Liver (tissue), 9 donors: Measurements from ENCODE around the gene CAT. TPM values are rescaled to one million over a fixed set of nuclear protein-coding genes. Genes with fewer than 3 reads are reported as not detected.

Experiments used
- DNase-seq: peaks from one replicate; pipeline ENCODE4 v3.0.0-alpha.2; 2017; ENCODE audit warnings: low spot score
- H3K27ac ChIP-seq, 2 donors: one replicate each; pipeline ENCODE4 v1.7.0; 2013; ENCODE audit warnings: inconsistent platforms in 2 of 2, low read length in 2 of 2, control low read depth in 1 of 2, low read depth in 1 of 2, mild to moderate bottlenecking in 1 of 2
- H3K27me3 ChIP-seq, 4 donors: one replicate each; pipeline versions ENCODE4 v1.6.1 to v1.7.0; 2013; ENCODE audit warnings: low read length in 3 of 4, inconsistent platforms in 1 of 4, mild to moderate bottlenecking in 1 of 4, moderate library complexity in 1 of 4; ENCODE audit not compliant: control insufficient read depth in 4 of 4, insufficient read depth in 4 of 4
- H3K36me3 ChIP-seq, 4 donors: one replicate each; pipeline versions ENCODE4 v1.6.1 to v1.7.0; 2013; ENCODE audit warnings: low read length in 3 of 4, mild to moderate bottlenecking in 3 of 4, low read depth in 1 of 4, moderate library complexity in 1 of 4; ENCODE audit not compliant: control insufficient read depth in 4 of 4, insufficient read depth in 3 of 4
- H3K4me1 ChIP-seq, 4 donors: one replicate each; pipeline versions ENCODE4 v1.6.1 to v1.7.0; 2013; ENCODE audit warnings: low read length in 3 of 4, mild to moderate bottlenecking in 3 of 4, moderate library complexity in 1 of 4; ENCODE audit not compliant: control insufficient read depth in 4 of 4, insufficient read depth in 4 of 4
- H3K4me3 ChIP-seq, 3 donors: one replicate each; pipeline versions ENCODE4 v1.6.1 to v1.7.0; 2013; ENCODE audit warnings: low read length in 3 of 3, control low read depth in 1 of 3, low read depth in 1 of 3, mild to moderate bottlenecking in 1 of 3
- H3K9ac ChIP-seq, 2 donors: one replicate each; pipeline ENCODE4 v1.7.0; 2013; ENCODE audit warnings: low read length in 2 of 2, mild to moderate bottlenecking in 2 of 2, moderate library complexity in 2 of 2, control low read depth in 1 of 2, low read depth in 1 of 2
- H3K9me3 ChIP-seq, 4 donors: one replicate each; pipeline versions ENCODE4 v1.6.1 to v1.7.0; 2013; ENCODE audit warnings: low read length in 3 of 4; ENCODE audit not compliant: control insufficient read depth in 4 of 4
- EGR1 ChIP-seq, 2 donors: IDR thresholded peaks; 2 replicates each; pipeline ENCODE4 v1.6.1; 2016 to 2018; ENCODE audit warnings: antibody characterized with exemption in 2 of 2, low read depth in 2 of 2
- FOXA1 ChIP-seq: IDR thresholded peaks from 2 replicates; pipeline ENCODE4 v1.6.1; 2016; ENCODE audit warnings: antibody characterized with exemption
- FOXA2 ChIP-seq: IDR thresholded peaks from 2 replicates; pipeline ENCODE4 v1.6.1; 2016; ENCODE audit warnings: antibody characterized with exemption
- GABPA ChIP-seq, 2 donors: IDR thresholded peaks in 1 of 2; conservative IDR thresholded peaks in 1 of 2; 2 replicates each; pipeline ENCODE4 v1.6.1; 2016; ENCODE audit warnings: antibody characterized with exemption in 2 of 2, mild to moderate bottlenecking in 1 of 2, moderate library complexity in 1 of 2
- HNF4A ChIP-seq, 2 donors: conservative IDR thresholded peaks; 2 replicates each; pipeline ENCODE4 v1.6.1; 2016; ENCODE audit warnings: antibody characterized with exemption in 2 of 2, mild to moderate bottlenecking in 2 of 2
- HNF4G ChIP-seq: IDR thresholded peaks from 2 replicates; pipeline ENCODE4 v1.6.1; 2016; ENCODE audit warnings: antibody characterized with exemption
- JUND ChIP-seq, 2 donors: IDR thresholded peaks; 2 replicates each; pipeline ENCODE4 v1.6.1; 2016; ENCODE audit warnings: antibody characterized with exemption in 2 of 2
- MAX ChIP-seq: IDR thresholded peaks from 2 replicates; pipeline ENCODE4 v1.6.1; 2016; ENCODE audit warnings: antibody characterized with exemption
- NR2F2 ChIP-seq: IDR thresholded peaks from 2 replicates; pipeline ENCODE4 v1.6.1; 2016; ENCODE audit warnings: antibody characterized with exemption
- RAD21 ChIP-seq, 2 donors: IDR thresholded peaks; 2 replicates each; pipeline ENCODE4 v1.6.1; 2016; ENCODE audit warnings: antibody characterized with exemption in 2 of 2, mild to moderate bottlenecking in 2 of 2
- REST ChIP-seq: IDR thresholded peaks from 2 replicates; pipeline ENCODE4 v1.6.1; 2016; ENCODE audit warnings: antibody characterized with exemption, mild to moderate bottlenecking
- RXRA ChIP-seq, 2 donors: IDR thresholded peaks; 2 replicates each; pipeline ENCODE4 v1.6.1; 2017 to 2018; ENCODE audit warnings: antibody characterized with exemption in 2 of 2, mild to moderate bottlenecking in 1 of 2
- SP1 ChIP-seq: IDR thresholded peaks from 2 replicates; pipeline ENCODE4 v1.6.1; 2018; ENCODE audit warnings: antibody characterized with exemption, mild to moderate bottlenecking
- TAF1 ChIP-seq: conservative IDR thresholded peaks from 2 replicates; pipeline ENCODE4 v1.6.1; 2016; ENCODE audit warnings: antibody characterized with exemption, mild to moderate bottlenecking
- YY1 ChIP-seq: IDR thresholded peaks from 2 replicates; pipeline ENCODE4 v1.6.1; 2016; ENCODE audit warnings: antibody characterized with exemption, mild to moderate bottlenecking
- polyA plus RNA-seq, 2 donors: library from polyadenylated mRNA; stranded (reverse) in 1 of 2; unstranded in 1 of 2; fragments of 200-250 nt in 1 of 2; fragments of >200 nt in 1 of 2; fragmentation: Nextera tagmentation in 1 of 2; extraction: Ambion mirVana in 1 of 2; gene quantifications; one replicate each; pipeline versions ENCODE4 v1.2.1 to v1.2.3, GENCODE V29; 2013 to 2015
- total RNA-seq, 2 donors: library from RNA; depleted of rRNA; stranded (reverse); fragments of >200 nt; gene quantifications; one replicate each; pipeline ENCODE4 v1.2.3, GENCODE V29; 2014
- TF ChIP-seq, protein P1 (sequence below): IDR thresholded peaks from 2 replicates; pipeline ENCODE4 v1.6.1; 2016; ENCODE audit warnings: antibody characterized with exemption
- TF ChIP-seq, protein P2 (sequence below): fragments of 150-350 bp; IDR thresholded peaks from 2 replicates; pipeline ENCODE4 v1.5.1; 2017; ENCODE audit warnings: improper control_type of control experiment, low read depth, low read length; ENCODE audit not compliant: missing input control
- TF ChIP-seq, protein P3 (sequence below): IDR thresholded peaks from 2 replicates; pipeline ENCODE4 v1.6.1; 2016; ENCODE audit warnings: antibody characterized with exemption
- donor health status: healthy.
- donor health status: healthy.
- donor health status: healthy.
- donor health status: healthy.
- donor health status: healthy.

CAT gene
- total and polyA plus RNA-seq, 4 donors, result 270 to 620 (median 388) TPM

DNA sequence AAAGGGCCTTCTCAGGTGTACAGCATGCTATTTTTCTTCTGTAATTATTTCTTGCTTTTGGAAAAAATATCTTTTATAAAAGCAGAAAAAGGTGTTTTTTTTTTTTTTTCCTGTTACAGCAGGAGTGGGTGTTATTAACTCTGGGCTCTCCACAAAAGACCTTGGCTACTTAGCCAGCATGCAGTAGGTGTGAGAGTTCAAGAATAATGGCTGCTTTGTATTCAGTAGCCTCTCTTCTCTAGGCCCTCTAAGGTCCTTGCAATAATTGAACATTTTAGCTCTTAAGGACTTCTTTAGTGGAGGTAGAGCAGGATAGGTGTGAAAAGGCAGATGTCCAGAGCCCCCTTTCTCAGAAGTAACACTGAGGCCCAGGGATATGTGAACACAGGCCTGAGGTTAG is 71.5 kb downstream of the CAT start:
- no peak overlapping the region for H3K9ac ChIP-seq
- no peak overlapping the region for H3K4me3 ChIP-seq
- TF ChIP-seq EGR1 (IDR thresholded peaks at IDR 0.05; ENCODE audit: low read depth in 2 of 2), result no peak
- no peak for TF ChIP-seq GABPA (IDR thresholded peaks at IDR 0.05 in 1 of 2, conservative IDR thresholded peaks at IDR 0.05 in 1 of 2)
- TF ChIP-seq REST, result no peak
- no peak for TF ChIP-seq HNF4G
- no peak for TF ChIP-seq FOXA2
- no peak for TF ChIP-seq JUND (IDR thresholded peaks at IDR 0.05)
- TF ChIP-seq, protein P1, sequence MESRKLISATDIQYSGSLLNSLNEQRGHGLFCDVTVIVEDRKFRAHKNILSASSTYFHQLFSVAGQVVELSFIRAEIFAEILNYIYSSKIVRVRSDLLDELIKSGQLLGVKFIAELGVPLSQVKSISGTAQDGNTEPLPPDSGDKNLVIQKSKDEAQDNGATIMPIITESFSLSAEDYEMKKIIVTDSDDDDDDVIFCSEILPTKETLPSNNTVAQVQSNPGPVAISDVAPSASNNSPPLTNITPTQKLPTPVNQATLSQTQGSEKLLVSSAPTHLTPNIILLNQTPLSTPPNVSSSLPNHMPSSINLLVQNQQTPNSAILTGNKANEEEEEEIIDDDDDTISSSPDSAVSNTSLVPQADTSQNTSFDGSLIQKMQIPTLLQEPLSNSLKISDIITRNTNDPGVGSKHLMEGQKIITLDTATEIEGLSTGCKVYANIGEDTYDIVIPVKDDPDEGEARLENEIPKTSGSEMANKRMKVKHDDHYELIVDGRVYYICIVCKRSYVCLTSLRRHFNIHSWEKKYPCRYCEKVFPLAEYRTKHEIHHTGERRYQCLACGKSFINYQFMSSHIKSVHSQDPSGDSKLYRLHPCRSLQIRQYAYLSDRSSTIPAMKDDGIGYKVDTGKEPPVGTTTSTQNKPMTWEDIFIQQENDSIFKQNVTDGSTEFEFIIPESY, result no peak
- TF ChIP-seq RXRA (IDR thresholded peaks at IDR 0.05), result no peak
- TF ChIP-seq SP1, result no peak
- no peak for TF ChIP-seq MAX
- TF ChIP-seq FOXA1, result no peak
- no peak for TF ChIP-seq RAD21 (IDR thresholded peaks at IDR 0.05)
- no peak for TF ChIP-seq YY1
- TF ChIP-seq HNF4A (conservative IDR thresholded peaks at IDR 0.05), result no peak
- no peak for TF ChIP-seq NR2F2
- no peak for TF ChIP-seq TAF1
- TF ChIP-seq, protein P2, sequence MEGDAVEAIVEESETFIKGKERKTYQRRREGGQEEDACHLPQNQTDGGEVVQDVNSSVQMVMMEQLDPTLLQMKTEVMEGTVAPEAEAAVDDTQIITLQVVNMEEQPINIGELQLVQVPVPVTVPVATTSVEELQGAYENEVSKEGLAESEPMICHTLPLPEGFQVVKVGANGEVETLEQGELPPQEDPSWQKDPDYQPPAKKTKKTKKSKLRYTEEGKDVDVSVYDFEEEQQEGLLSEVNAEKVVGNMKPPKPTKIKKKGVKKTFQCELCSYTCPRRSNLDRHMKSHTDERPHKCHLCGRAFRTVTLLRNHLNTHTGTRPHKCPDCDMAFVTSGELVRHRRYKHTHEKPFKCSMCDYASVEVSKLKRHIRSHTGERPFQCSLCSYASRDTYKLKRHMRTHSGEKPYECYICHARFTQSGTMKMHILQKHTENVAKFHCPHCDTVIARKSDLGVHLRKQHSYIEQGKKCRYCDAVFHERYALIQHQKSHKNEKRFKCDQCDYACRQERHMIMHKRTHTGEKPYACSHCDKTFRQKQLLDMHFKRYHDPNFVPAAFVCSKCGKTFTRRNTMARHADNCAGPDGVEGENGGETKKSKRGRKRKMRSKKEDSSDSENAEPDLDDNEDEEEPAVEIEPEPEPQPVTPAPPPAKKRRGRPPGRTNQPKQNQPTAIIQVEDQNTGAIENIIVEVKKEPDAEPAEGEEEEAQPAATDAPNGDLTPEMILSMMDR, result no peak
- TF ChIP-seq, protein P3, sequence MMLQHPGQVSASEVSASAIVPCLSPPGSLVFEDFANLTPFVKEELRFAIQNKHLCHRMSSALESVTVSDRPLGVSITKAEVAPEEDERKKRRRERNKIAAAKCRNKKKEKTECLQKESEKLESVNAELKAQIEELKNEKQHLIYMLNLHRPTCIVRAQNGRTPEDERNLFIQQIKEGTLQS, result no peak
- no peak overlapping the region for H3K27ac ChIP-seq
- no peaks in the 10 kb centered on the region for H3K27me3 ChIP-seq
- no peaks in the 10 kb centered on the region for H3K36me3 ChIP-seq
- no peak for DNase-seq
- H3K4me1 ChIP-seq, result peaks cover 0 to 8% (median 5%) of the 10 kb centered on the region in 4 donors
- H3K9me3 ChIP-seq, result no peaks in the 10 kb centered on the region
